GM18505 (cell line): Measurements from ENCODE around the gene TCF4.

Experiments
- ATAC-seq: cut with Tn5 transposase; IDR thresholded peaks from one replicate; pipeline ENCODE4 v1.9.1; 2021; ENCODE audit not compliant: unreplicated experiment
- POLR2A ChIP-seq: IDR thresholded peaks from 4 replicates; pipeline ENCODE4 v1.6.1; 2011; ENCODE audit warnings: borderline replicate concordance; ENCODE audit not compliant: insufficient read depth, insufficient read length; ENCODE audit errors: extremely low read depth

TCF4 gene

DNA sequence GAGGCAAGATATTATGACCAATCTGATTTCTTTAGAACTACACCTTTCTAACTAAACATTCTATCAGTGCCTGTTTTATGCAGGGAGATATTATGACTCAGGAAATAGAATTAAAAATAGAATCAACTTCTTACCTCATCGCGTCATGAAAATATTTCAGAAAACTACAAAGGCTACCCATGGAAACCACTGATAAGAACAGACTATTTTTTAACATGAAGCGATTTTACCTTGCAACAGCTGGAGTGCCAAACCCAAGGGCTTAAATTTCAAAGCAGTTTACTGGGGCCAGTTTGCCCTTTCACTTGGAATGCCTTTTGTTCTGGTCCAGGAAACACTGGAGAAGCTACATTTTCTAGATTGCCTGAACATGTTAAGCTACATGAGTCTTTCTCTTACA is 323.9 kb downstream of the TCF4 start:
- TF ChIP-seq POLR2A, result no peak

GRCh38 chr18:55262021-55262560 is 325.9 kb downstream of the TCF4 start:
- no peak for TF ChIP-seq POLR2A
- no peak for ATAC-seq

More for the DNA sequence above, 323.9 kb downstream of the TCF4 start:
- ATAC-seq, result no peak

DNA sequence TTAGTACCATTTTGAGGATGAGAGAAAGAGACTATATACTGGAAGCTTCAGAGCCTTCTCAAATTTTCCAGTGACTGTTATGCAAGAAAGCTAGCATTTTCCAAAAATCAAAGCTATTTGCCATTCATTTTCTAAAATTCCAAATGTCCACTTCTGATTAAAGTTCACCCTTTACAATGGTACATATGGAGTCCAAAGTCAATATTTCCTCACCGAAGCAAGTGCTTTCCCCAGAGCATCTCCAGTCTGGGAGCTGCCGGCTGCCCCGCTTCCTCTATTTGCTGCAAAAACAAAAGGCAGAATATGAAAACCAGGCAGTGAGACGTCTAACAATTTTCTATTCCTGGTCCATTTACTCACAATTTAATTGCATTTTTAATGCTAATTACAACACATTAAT is 326.7 kb downstream of the TCF4 start:
- TF ChIP-seq POLR2A, result no peak
- ATAC-seq, result no peak

GRCh38 chr18:55258088-55258487 is 329.9 kb downstream of the TCF4 start:
- no peak for ATAC-seq

DNA sequence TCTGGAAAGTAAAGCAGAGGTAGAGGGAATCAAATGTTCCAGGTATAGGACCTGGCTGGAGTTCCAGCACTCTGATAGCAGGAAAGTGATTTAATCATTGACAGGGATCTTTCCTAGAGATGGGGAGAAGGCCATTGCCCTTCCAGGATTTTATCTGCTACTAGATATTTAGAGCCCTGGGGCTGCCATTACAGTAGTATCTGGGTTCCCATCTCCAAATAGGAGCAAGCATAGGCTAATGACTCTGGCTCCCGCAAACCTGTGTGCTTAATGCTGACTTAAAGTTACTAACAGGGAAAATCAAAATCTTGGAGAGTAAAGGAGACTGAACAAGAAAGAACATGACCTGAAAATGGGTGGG is 331.1 kb downstream of the TCF4 start:
- TF ChIP-seq POLR2A, result no peak
- no peak for ATAC-seq

More at GRCh38 chr18:55258088-55258487, 329.9 kb downstream of the TCF4 start:
- no peak for TF ChIP-seq POLR2A

DNA sequence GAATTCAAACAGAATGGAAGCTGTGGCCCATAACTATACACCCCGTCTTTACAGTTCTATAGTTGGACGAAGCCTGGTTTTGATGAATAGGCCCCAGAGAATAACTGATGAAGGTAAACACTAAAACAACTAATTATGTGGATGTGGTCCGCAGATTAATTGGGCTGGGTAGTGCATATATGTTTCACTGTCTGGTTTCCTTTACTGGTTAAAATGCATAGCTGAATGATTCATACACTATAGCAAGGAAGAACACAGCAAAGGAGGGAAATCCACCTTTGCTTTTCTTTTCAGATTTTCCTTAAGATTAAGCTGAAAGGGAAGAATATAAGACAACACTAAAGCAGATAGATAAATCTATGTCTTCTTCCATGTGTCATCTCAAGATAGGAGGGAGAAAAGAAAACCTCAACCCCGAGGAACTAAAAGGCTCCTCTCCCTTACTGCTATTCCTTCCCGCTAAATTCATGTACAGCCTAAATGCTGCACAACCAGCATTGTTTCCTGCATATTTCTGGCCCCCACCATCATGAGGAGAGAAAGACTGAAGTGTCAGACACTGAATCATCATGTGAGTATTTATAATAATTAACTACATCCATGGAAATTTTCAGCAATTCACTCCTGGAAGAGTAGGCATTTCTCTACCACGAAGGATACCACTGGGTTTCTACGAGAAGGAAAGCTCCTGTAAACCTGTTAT is 331.6 kb downstream of the TCF4 start:
- ATAC-seq, result no peak
- no peak for TF ChIP-seq POLR2A

GRCh38 chr18:55253814-55254213 is 334.2 kb downstream of the TCF4 start:
- no peak for TF ChIP-seq POLR2A
- no peak for ATAC-seq

- ATAC-seq, result no peak
- TF ChIP-seq POLR2A, result no peak
These were observed 335.1 kb downstream of the TCF4 start for GRCh38 chr18:55252901-55253300.

GRCh38 chr18:55252053-55252675 is 335.8 kb downstream of the TCF4 start:
- no peak for ATAC-seq
- no peak for TF ChIP-seq POLR2A

DNA sequence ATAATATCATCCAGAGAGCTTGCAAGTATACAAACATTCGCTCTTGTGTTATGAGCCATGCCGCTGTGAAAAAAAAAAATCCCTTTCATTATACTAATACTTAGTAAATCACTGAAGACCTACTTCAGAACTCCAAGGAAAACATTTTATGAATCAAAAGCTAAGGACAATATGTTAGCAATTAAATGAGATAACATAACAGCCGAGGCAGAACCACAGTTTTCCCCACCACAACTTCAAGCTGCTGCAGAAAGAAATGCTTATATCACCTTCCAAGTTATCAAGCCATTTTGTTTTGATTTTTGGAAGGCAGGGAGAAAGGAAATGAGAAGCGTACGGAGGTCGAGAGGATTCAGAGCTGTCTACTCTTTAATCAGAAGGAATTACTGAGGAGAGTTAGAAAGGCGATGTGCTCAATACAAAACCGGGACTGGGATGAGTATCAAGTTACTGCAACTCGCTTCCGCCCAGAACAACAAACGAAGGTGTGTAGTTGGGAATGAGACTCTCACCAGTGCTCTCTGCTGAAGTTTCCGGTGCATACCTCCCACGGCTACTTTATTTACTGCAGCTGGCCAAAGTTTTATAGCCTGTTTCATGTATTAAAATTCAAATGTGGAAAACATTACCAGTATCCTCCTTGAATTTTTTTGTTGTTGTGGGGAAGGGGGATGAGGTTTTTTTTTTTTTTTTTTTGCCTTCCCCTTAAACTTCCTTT is 336.6 kb downstream of the TCF4 start:
- ATAC-seq, result no peak
- TF ChIP-seq POLR2A, result peak; percentile 25

DNA sequence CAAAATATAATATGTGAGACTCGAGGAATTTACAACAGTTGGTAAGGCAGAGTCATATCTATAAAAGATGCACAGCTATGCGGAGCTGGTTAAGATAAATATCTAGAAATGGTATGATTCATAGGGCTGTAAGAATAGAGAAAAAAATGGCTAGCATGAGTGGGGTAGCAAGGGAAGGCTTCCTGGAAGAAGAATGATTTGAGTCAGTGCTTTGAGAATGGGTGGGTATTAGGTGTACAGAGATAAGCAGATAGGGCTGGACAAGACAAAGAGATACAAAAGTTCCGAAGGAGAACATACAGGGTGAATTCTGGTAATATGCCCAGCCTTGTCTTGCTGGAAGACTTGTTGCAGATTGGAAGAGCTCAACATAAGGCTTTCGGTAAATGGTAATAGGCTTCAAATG is 337.2 kb downstream of the TCF4 start:
- TF ChIP-seq POLR2A, result no peak
- ATAC-seq, result peak; percentile 42

- peak; percentile 38 for TF ChIP-seq POLR2A
- ATAC-seq, result peak; percentile 45
These were observed 338.4 kb downstream of the TCF4 start for GRCh38 chr18:55249550-55249949.

DNA sequence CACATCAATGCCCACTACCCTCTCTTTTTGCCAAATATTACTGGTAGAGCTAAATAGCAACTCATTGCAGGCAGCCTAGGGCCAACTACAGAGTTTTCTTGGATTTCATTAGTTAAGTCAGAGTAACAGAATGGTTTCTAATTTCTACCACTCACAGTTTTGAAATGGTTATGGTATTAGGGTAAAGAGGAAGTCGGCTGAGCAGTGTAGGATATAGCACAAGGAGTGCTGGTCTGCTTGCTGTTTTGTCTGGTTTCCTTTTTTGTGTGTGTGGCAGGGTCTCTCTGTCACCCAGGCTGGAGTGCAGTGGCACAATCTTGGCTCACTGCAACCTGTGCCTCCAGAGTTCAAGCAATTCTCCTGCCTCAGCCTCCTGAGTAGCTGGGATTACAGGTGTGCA is 339.5 kb downstream of the TCF4 start:
- no peak for ATAC-seq
- TF ChIP-seq POLR2A, result no peak

GRCh38 chr18:55247032-55247431 is 341.0 kb downstream of the TCF4 start:
- ATAC-seq, result no peak
- TF ChIP-seq POLR2A, result no peak

DNA sequence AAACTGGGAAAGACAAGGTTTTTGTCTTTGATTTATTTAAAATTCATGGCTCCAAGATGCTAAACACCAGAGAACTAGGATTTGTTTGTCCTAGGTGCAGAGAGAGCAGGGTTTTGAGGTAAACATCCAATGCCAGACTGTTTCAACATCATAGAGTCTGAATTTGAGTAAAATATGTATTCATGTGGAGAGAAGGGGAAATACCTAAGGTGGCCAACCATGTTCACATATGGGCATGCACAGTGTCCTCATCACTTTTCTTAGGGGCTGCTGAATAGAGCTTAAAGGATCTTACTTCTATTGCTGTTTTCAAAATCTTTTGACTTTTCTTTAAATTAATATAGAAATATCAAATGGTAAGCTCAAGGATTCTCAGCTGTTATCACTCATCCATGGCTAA is 341.7 kb downstream of the TCF4 start:
- TF ChIP-seq POLR2A, result no peak
- no peak for ATAC-seq

GRCh38 chr18:55245211-55245614 is 342.8 kb downstream of the TCF4 start:
- no peak for TF ChIP-seq POLR2A
- no peak for ATAC-seq
